Superior temporal gyrus (tissue), 1 donor: ENCODE results near the gene UBE2I.
"Not testable (repeated sequence)": the region's sequence is repeated elsewhere in the genome, so short reads cannot be mapped to it uniquely, and the experiment has no call there.

ENCODE experiments used
- DNase-seq: peaks from one replicate; pipeline ENCODE4 v3.0.0-alpha.2; 2016; ENCODE audit errors: extremely low spot score

UBE2I gene

DNA sequence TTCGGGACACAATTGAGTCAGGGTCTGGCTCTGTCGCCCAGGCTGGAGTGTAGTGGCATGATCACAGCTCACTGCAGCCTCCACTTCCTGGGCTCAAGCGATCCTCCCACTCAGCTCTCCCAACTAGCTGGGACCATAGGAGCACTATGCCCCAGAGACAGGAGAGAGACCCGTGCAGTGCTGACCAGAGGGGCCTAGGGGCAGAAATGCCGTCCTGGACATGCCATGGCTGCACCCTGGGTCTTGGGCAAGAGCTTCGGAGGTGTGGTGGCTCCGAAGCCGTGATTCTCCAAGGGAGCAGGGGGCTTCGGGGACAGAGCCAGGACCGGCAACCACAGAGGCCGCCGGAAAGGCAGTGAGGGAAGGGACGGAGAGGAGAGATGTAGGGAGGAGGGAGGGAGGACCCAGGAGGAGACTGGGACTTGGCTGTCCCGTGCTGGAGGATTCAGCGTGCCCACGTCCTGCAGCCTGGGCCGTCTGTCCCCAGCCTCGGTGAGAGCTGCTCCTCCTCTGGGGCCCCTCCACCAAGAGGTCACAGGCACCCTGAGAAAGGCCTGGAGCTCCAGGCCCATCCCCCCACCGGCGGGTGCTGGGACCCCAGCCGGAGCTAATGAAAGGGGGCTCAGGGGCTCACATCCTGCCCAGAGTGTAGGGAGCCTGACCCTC, 31.7 kb upstream of the UBE2I start:
- DNase-seq, result no peak

GRCh38 chr16:1278477-1278876, 31.0 kb upstream of the UBE2I start:
- DNase-seq, result no peak

DNA sequence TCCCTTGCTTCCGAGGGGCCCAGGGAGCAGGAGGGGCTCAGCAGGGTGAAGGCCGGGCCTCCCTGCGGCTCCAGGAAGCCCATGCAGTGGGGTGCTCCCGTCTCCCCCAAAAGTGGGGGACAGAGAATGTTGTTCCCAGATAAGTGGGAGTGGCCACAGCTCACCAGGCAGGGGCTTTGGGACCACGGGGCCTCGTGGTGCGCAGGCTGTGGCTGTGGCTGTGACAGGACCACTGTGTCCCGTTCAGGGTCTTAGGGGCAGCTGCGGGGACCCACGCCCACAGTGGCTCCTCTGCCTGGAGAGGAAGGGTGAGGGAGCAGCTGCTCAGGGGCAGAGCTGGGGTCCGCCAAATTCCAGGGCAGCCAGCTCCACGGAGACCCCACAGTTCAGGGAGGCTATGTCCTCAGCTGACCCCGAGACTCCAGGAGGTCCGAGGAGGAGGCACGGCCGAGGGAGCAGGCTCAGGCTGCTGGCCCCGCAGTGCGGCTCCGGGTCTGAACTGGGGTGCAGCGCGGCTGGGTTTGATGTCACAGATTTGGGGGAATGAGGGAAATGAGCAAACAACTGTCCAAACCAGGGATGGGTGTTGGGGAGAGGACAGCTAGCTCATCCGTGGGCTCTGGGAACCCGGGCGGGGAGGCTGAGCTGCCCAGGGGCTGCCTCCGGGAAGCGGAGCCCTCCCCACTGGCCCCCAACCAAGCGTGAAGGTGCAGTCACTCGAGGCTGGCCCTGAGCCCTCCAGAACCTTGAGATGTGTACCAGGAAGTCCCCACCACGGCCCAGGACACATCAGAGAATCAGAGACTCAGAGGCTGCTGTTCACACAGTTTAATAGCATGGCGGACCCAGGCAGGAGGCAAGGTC, 30.1 kb upstream of the UBE2I start:
- no peak for DNase-seq

DNA sequence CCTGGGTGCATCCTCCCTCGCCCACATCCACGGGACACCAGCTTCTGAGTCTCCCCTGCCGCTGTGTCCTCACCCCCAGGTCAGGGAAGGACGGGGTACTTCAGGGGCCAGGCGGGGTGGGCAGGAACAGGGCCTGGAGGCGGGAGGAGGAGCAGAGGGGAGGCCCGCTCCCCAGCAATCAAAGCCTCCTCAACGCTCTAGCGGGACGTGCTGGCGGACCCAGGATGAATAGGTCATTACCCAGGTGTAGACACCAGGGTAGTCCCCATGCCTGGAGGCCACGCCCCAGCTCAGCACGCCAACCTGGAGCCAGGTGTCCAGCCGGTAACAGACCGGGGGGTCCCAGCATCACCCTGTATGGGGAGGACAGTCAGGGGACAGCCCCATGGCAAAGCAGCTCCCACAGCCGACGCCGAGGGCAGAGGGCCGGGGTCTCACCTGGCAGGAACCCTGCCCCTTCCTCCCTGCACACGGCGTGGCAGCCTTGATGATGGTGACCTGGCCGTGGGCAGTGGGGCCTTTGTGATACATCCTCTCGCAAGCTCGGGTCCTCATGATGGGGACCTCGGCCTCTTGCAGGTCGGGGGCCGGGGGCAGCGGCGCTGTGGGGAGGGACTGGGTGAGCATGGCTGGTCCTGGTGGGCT, 29.4 kb upstream of the UBE2I start:
- DNase-seq, result no peak

- DNase-seq, result no peak
Observed at GRCh38 chr16:1280783-1281182, 28.7 kb upstream of the UBE2I start.

- DNase-seq, result no peak
Observed at GRCh38 chr16:1281517-1281916, 27.9 kb upstream of the UBE2I start.

GRCh38 chr16:1282324-1282973, 27.0 kb upstream of the UBE2I start:
- DNase-seq, result no peak

- DNase-seq, result no peak
Observed at GRCh38 chr16:1283296-1283695, 26.1 kb upstream of the UBE2I start.

DNA sequence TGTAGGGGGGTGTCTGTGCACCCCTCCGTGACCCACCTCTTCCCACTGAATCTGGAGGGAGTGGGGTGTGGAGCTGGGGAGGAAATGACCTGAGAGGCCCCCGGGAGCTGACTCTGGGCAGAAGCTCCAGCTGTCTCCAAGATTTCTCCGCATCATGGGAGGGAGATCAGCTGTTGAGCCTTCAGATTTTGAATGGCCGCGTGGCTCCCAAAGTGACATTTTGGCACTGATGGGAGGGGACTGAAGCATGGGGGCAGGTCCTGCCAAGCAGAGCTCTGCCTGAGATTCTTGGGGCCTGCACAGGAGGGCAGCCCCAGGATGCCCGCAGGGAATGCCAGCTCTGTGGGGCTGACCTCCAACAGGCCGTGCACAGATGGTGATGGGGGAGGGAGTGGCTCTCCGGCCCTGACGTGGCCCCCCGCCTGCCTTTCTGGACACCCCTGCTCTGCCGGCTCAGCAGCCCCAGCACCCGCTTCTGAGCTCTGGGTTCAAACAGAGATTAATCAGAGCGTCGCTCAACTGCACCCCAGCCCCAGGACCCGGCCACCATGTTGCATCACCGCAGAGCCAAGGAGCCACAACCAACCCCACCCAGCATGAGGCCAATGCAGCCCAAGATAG, 25.3 kb upstream of the UBE2I start:
- no peak for DNase-seq

DNA sequence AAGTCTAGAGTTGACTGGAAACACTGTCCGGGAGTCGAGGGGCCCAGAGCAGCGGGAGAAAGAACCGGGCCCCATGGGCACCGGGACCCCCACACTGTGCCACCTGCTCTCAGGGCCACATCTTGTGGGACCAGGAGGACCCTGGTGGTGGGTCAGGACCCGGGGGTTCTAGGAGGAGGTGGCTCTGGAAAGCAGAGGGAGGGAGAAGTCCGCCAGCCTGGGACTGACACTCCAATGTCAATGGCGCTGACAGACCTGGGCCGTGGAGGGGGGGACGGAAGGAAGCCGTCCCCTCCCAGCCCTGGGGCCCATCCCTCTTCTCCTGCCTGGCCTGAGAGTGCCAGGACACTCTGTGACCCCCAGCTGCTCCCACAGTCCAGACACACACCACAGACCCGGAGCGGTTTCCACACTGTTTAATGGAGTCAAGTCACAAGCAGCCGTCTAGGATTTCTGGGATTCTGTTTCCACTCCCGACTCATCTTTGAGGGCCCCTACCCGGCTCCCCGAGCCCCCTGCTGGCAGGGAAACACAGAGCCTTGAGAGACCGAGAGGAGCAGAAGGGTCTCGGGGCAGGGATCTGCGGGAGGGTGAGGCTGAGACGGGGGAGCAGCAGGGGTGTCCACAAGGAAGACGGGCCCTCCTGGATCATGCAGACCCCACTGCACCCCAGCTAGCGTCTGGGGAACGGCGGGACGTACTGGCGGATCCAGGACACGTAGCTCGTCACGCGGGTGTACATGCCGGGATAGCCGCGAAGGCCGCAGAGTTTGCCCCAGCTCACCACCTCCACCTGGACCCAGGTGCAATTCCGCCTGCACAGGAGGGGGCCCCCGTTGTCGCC, 23.5 kb upstream of the UBE2I start:
- no peak for DNase-seq

GRCh38 chr16:1286513-1287094, 22.8 kb upstream of the UBE2I start:
- no peak for DNase-seq

GRCh38 chr16:1287982-1288670, 21.3 kb upstream of the UBE2I start:
- DNase-seq, result no peak

GRCh38 chr16:1288813-1289476, 20.5 kb upstream of the UBE2I start:
- no peak for DNase-seq

DNA sequence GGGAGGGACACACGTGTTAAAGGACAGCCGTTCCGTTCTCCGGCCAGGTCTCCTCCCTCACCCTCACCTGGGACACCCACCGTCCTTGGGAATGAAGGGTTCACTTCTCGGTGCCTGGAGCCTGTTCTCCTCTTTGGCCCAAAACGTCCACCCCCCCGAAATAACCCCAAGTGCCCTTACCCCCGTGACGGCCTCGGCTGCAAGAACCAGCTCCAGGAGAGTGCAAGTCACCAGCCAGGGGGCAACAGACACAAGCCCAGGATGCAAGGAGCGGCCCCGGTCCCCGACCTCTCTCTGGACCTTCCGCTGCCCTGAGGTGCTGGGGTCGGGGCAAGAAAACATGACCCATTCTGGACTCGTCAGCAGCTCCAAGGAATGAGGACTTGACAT, 20.0 kb upstream of the UBE2I start:
- DNase-seq, result no peak

DNA sequence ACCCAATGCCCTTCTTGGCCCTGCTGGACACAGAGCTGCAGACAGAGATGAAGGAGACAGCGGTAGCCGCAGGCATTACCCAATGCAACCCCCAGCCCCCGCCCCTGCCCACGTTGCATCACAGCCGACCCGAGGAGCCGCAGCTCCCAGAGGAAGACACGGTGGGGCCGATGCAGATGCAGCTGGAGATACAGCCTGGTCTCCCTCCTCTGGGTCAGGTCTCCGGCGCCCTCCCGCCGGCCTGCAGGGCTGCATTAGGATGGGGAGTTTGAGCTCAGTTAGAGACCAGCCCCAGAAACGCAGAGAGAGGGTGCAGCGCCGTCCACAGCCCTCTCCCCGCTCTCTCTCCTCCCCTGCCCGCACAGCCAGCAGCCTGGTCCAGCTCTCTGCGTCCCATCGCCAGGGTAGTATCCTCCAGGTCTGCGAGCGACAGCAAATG, 19.4 kb upstream of the UBE2I start:
- no peak for DNase-seq

DNA sequence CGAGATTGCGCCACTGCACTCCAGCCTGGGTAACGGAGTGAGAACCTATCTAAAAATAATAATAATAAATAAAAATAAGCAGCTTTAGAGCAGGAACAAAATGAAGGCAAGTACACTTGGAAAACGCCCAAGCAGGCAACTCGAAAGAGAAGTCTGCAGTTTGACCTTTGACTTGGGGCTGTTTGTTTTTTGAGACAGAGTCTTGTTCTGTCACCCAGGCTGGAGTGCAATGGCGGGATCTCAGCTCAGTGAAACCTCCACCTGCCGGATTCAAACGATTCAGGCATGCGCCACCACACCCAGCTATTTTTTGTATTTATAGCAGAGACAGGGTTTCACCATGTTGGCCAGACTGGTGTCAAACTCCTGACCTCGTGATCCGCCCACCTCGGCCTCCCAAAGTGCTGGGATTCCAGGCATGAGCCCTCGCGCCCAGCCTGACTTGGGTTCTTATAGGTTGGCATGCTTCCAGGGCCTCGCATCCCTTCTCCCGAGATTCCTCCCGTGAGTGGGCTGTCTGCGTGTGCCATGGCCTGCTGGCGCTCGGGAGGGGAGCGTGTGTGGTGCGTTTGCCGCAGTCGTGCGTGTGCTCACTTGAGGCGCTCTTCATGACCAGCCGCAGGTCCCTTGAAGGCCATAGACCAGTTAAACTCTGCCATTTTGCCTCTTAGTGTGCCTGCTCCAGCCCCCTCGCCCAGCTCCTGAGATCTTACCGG, 18.4 kb upstream of the UBE2I start:
- no peak for DNase-seq

DNA sequence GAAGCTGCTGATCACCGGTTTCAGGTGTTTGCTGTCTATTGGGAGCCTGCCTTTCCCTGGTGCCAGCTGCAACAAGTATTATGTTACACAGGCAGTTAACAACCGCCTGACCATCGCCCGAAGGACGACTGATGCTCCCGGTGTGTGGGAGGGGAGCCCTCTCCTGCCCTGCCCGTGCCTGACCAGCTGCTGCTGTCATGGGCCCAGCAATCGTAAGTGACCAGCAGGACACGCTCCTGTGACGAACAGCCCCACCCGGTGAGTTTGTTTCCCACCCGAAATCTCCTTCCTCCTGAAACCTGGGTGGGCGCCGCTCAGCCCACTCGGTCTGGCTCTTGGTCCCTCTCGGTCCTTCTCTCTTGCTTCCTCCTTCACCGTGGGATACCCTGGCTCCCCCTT, 17.9 kb upstream of the UBE2I start:
- no peak for DNase-seq

DNA sequence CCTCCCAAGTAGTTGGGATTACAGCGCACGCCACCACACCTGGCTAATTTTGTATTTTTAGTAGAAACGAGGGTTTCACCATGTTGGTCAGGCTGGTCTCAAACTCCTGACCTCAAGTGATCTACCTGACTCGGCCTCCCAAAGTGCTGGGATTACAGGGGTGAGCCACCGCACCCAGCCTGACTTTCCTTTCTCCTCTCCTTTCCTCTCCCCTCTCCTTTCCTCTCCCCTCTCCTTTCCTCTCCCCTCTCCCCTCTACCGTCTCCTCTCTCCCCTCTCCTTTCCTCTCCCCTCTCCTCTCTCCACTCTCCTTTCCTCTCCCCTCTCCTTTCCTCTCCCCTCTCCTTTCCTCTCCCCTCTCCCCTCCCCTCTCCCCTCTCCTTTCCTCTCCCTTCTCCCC, 17.2 kb upstream of the UBE2I start:
- DNase-seq, result not testable (repeated sequence)

GRCh38 chr16:1292808-1293207, 16.6 kb upstream of the UBE2I start:
- DNase-seq, result not testable (repeated sequence)
